ENCODE measurements around the gene TP53BP1. TPM values are rescaled to one million over a fixed set of nuclear protein-coding genes. Genes with fewer than 3 reads are reported as not detected.

TP53BP1 gene
- total and polyA plus RNA-seq, 12 donors: 11.2 to 35.2 (median 29.0) TPM

- intact Hi-C loops (cut with DNase I): loop anchor here in 4 of 10 donors (5.0 to 10.0 kb wide), 4 partner anchors 34 to 141 kb away; partner anchors contain the start of genes TUBGCP4 (in 1 of the 4) and ZSCAN29 (in 1 of the 4)
- peak overlapping the region; percentile 17 to 89 (median 72) for H3K27ac ChIP-seq
- no peaks in the 10 kb centered on the region for H3K9me3 ChIP-seq
- TF ChIP-seq, protein P1, sequence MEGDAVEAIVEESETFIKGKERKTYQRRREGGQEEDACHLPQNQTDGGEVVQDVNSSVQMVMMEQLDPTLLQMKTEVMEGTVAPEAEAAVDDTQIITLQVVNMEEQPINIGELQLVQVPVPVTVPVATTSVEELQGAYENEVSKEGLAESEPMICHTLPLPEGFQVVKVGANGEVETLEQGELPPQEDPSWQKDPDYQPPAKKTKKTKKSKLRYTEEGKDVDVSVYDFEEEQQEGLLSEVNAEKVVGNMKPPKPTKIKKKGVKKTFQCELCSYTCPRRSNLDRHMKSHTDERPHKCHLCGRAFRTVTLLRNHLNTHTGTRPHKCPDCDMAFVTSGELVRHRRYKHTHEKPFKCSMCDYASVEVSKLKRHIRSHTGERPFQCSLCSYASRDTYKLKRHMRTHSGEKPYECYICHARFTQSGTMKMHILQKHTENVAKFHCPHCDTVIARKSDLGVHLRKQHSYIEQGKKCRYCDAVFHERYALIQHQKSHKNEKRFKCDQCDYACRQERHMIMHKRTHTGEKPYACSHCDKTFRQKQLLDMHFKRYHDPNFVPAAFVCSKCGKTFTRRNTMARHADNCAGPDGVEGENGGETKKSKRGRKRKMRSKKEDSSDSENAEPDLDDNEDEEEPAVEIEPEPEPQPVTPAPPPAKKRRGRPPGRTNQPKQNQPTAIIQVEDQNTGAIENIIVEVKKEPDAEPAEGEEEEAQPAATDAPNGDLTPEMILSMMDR (IDR thresholded peaks at IDR 0.05): no peak
- H3K4me1 ChIP-seq: peaks cover 5 to 74% (median 40%) of the 10 kb centered on the region in 9 donors
- peak overlapping the region in 5 of 10 donors; percentile 55 to 68 (median 62) for H3K4me3 ChIP-seq
- peaks cover 0 to 11% (median 9%) of the 10 kb centered on the region in 9 donors for H3K36me3 ChIP-seq
- H3K27me3 ChIP-seq: peaks cover 0 to 35% (median 0%) of the 10 kb centered on the region in 7 donors
- WGBS, 2 donors: 33 to 45% methylated on average over 5 of the region's 5 CpGs
- peak; percentile 44 to 84 (median 60) for ATAC-seq
- DNase-seq: peak; percentile 49 to 78
These were observed 23.2 kb upstream of the TP53BP1 start for GRCh38 chr15:43516185-43516584.

GRCh38 chr15:43515741-43516140 lies 22.8 kb upstream of the TP53BP1 start:
- Histone ChIP-seq H3K9me3 (no peaks in the 10 kb centered on the region), H3K4me3 (peak overlapping the region in 2 of 10 donors; percentile 62 to 68), H3K4me1 (peaks cover 5 to 76% (median 43%) of the 10 kb centered on the region in 9 donors), H3K27ac (peak overlapping the region in 9 of 10 donors; percentile 5 to 89 (median 73)), H3K36me3 (peaks cover 0 to 7% (median 5%) of the 10 kb centered on the region in 9 donors), H3K27me3 (peaks cover 0 to 35% (median 0%) of the 10 kb centered on the region in 7 donors)
- intact Hi-C loops (cut with DNase I): loop anchor here in 4 of 10 donors (5.0 to 10.0 kb wide), 4 partner anchors 33 to 141 kb away; partner anchors contain the start of genes TUBGCP4 (in 1 of the 4) and ZSCAN29 (in 1 of the 4)
- ATAC-seq (no peak), DNase-seq (no peak)
- WGBS, 2 donors: 39 to 53% methylated on average over 2 of the region's 2 CpGs
- TF ChIP-seq, protein P1 (IDR thresholded peaks at IDR 0.05): no peak

GRCh38 chr15:43514241-43515057 lies 21.5 kb upstream of the TP53BP1 start:
- H3K27me3 ChIP-seq: peaks cover 0 to 35% (median 0%) of the 10 kb centered on the region in 7 donors
- no peaks in the 10 kb centered on the region for H3K36me3 ChIP-seq
- no peaks in the 10 kb centered on the region for H3K9me3 ChIP-seq
- WGBS, 2 donors: 57 to 59% methylated on average over 4 of the region's 4 CpGs
- TF ChIP-seq, protein P1 (IDR thresholded peaks at IDR 0.05): peak in 8 of 9 donors; percentile 15 to 62 (median 55)
- peak overlapping the region in 7 of 10 donors; percentile 47 to 89 (median 66) for H3K27ac ChIP-seq
- intact Hi-C loops (cut with DNase I): loop anchor here in 5 of 10 donors (5.0 to 10.0 kb wide), 4 partner anchors 32 to 140 kb away; partner anchors contain the start of genes TUBGCP4 (in 1 of the 5) and ZSCAN29 (in 1 of the 5)
- DNase-seq (peak; percentile 59 to 76), ATAC-seq (peak in 2 of 8 donors; percentile 13)
- H3K4me3 ChIP-seq: no peak overlapping the region
- peaks cover 9 to 84% (median 51%) of the 10 kb centered on the region in 9 donors for H3K4me1 ChIP-seq

DNA sequence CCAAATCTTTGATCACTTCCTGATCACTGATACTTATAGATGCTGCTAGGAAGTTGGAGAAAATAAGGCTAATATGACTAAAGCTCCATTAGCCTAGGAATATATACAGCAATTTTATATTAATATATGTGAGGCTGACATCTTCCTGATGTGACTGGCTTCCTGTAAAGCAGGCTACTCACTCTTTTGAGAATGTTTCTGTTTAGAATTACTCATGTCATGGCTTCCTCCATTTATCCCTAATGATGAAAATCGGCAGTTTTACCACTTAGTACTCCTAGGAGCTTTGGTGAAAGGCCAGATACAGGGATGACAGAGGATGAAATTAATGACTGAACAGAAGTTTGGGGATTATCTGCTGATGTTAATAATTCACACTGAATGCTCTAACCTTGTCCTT lies 20.6 kb upstream of the TP53BP1 start:
- H3K9me3 ChIP-seq: no peaks in the 10 kb centered on the region
- 61 to 63% methylated on average over 1 of the region's 1 CpG for WGBS, 2 donors
- no peak for DNase-seq
- peaks cover 0 to 29% (median 0%) of the 10 kb centered on the region in 7 donors for H3K27me3 ChIP-seq
- no peak overlapping the region for H3K4me3 ChIP-seq
- H3K27ac ChIP-seq: peak overlapping the region in 9 of 10 donors; percentile 2 to 89 (median 49)
- peaks cover 14 to 84% (median 53%) of the 10 kb centered on the region in 9 donors for H3K4me1 ChIP-seq
- ATAC-seq: no peak
- intact Hi-C loops (cut with DNase I): loop anchor here in 3 of 10 donors (5.0 to 10.0 kb wide), 3 partner anchors 69 to 139 kb away; partner anchors contain the start of genes TUBGCP4 (in 1 of the 3) and ZSCAN29 (in 1 of the 3)
- H3K36me3 ChIP-seq: no peaks in the 10 kb centered on the region
- TF ChIP-seq, protein P1 (IDR thresholded peaks at IDR 0.05): no peak

All from heart right ventricle (tissue), 16 donors.